Endothelial cell of umbilical vein (primary cell): ENCODE results near the gene SEC22B.
"Not testable (repeated sequence)": the region's sequence is repeated elsewhere in the genome, so short reads cannot be mapped to it uniquely, and the experiment has no call there.

Source experiments
- GATA2 ChIP-seq: IDR thresholded peaks from 2 replicates; pipeline ENCODE4 v1.7.0; 2011; ENCODE audit warnings: low read depth, mild to moderate bottlenecking, moderate library complexity, mixed read lengths, low read length; ENCODE audit not compliant: insufficient read length, insufficient read depth
- POLR2A ChIP-seq: IDR thresholded peaks from 2 replicates; pipeline ENCODE4 v1.6.1; 2012; ENCODE audit warnings: low read depth, mild to moderate bottlenecking, control low read depth, low read length
- POLR2AphosphoS5 ChIP-seq: IDR thresholded peaks from 2 replicates; pipeline ENCODE4 v1.6.1; 2012; ENCODE audit warnings: low read depth, mild to moderate bottlenecking, control low read depth, low read length, moderate library complexity; ENCODE audit not compliant: insufficient read depth
- TF ChIP-seq, protein P1 (sequence below), 2 donors: IDR thresholded peaks; 1 replicate in 1 of 2; 2 replicates in 1 of 2; pipeline ENCODE4 v1.5.1; 2011; ENCODE audit warnings: low read length in 2 of 2, mild to moderate bottlenecking in 2 of 2, moderate library complexity in 2 of 2, control low read depth in 1 of 2, inconsistent platforms in 1 of 2, low read depth in 1 of 2; ENCODE audit not compliant: insufficient read depth in 1 of 2; ENCODE audit errors: extremely low read depth in 1 of 2

DNA sequence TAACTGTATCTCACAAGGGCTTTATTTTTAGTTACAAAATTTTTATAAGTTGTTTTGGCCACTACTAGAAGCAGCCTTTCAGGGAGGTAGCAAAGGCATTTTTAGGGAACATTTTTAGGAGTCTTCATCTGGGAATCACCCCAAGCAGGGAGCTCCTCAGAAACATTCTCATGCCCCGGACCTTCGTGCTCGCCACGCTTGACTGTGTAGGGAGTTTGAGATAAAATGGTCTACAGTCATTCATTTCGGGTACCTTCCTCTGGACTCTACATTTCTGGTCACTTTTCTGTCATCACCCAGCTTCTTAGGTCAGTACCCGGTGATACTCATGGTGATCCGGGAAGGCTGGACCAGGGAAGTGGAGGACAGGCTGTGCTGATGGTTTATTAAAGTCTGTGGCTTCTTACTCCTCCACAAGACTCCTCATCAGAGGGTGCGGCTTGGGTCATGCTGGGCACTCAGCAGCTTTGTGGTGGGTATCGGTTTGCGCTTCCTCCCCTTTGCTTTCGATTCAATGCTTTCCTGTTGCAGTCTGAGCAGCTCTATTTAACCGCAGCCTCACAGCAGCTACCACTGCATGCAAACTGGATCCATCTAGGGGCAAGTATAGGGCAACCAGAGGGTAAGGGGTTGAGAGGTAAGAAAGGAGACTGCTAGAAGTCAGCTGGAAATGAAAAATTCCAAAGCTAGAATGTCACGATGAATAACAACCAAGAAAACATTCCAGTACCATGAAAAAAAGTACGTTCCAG is 33.6 kb downstream of the SEC22B start:
- TF ChIP-seq, protein P1, sequence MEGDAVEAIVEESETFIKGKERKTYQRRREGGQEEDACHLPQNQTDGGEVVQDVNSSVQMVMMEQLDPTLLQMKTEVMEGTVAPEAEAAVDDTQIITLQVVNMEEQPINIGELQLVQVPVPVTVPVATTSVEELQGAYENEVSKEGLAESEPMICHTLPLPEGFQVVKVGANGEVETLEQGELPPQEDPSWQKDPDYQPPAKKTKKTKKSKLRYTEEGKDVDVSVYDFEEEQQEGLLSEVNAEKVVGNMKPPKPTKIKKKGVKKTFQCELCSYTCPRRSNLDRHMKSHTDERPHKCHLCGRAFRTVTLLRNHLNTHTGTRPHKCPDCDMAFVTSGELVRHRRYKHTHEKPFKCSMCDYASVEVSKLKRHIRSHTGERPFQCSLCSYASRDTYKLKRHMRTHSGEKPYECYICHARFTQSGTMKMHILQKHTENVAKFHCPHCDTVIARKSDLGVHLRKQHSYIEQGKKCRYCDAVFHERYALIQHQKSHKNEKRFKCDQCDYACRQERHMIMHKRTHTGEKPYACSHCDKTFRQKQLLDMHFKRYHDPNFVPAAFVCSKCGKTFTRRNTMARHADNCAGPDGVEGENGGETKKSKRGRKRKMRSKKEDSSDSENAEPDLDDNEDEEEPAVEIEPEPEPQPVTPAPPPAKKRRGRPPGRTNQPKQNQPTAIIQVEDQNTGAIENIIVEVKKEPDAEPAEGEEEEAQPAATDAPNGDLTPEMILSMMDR (IDR thresholded peaks at IDR 0.05; ENCODE audit: extremely low read depth in 1 of 2, insufficient read depth in 1 of 2, low read depth in 1 of 2, low read length in 2 of 2), result not testable (repeated sequence)
- not testable (repeated sequence) for TF ChIP-seq POLR2AphosphoS5, GATA2, POLR2A
